ENCODE measurements around the gene MOGAT3. TPM values are rescaled to one million over a fixed set of nuclear protein-coding genes. Genes with fewer than 3 reads are reported as not detected.

The MOGAT3 gene, protein sequence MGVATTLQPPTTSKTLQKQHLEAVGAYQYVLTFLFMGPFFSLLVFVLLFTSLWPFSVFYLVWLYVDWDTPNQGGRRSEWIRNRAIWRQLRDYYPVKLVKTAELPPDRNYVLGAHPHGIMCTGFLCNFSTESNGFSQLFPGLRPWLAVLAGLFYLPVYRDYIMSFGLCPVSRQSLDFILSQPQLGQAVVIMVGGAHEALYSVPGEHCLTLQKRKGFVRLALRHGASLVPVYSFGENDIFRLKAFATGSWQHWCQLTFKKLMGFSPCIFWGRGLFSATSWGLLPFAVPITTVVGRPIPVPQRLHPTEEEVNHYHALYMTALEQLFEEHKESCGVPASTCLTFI
- total RNA-seq: not detected

DNA sequence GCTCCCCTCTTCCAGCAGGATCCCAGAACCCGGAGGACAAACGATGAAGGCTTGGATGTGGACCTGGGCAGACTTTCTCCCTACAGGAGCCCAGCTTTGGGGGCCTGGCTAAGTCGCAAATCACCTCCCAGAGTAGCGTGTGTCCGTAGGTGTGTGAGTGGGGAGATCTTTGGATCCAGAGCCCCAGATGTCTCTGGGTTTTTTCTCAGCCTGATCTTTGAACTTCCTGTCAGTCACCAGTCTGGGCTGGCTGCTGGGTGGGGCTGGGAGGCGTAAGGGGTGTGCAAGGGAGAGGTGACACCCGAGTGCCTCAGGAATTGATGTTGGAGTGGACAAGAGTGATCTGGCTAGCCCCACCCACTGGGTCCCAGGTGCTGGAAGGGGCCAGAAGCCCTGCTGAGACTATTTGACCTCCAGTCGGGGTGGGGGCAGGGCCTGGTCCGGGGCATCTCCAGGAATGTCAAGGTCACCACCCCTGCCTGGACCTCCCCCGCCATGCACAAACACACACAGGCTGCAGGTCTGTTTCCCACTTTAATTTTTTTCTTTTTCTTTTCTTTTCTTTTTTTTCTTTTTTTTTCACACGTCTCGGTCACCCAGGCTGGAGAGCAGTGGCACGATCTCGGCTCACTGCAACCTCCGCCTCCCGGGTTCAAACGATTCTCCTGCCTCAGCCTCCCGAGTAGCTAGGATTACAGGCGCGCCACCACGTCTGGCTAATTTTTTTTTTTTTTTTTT lies at the start of gene MOGAT3:
MOGAT3 (minus strand) TSS at position 175 of the 738 bp plus-strand sequence. CDS start 182 bp downstream, outside the sequence.
- ATAC-seq: no peak
- no peak for DNase-seq
- Mint-ChIP-seq H3K4me3 (no peak within 1 kb of the TSS), H3K27ac (no peak within 1 kb of the TSS), H3K36me3 (ENCODE audit: low read depth) (no peaks in the 10 kb centered on the region), H3K27me3 (ENCODE audit: low read depth) (peaks cover 32% of the 10 kb centered on the region), H3K4me1 (ENCODE audit: low read depth) (peaks cover 10% of the 10 kb centered on the region), H3K9me3 (ENCODE audit: insufficient read depth) (no peaks in the 10 kb centered on the region)
- CTCF ChIA-PET: interaction anchor here (0.9 to 1.4 kb wide), 4 partner anchors 8 to 89 kb away, joined by 3 to 5 read pairs (median 4); no protein-coding TSS in a partner anchor
- POLR2A ChIA-PET: no interaction called here

DNA sequence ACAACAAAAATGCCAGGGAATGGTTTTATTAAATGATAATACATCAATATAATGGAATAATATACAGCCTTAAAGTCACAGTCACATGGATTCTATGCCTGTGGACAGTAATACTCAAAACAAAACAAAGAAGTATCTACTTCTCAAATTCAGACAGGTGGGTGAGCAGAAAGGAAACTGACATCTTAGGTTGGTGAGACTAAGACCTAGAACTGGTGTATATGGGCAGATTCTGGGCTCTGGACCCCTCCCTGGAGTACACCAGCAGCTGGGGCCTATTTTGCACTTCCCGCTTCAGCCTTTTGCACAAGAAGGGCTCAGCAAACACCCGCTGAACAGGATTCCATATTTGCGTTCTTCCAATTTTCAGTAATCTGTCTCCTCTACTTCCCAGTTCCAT lies 49.5 kb upstream of the MOGAT3 start:
- CTCF ChIA-PET: no interaction called here
- no peak for DNase-seq
- Mint-ChIP-seq H3K4me1 (ENCODE audit: low read depth) (peaks cover 38% of the 10 kb centered on the region), H3K36me3 (ENCODE audit: low read depth) (peaks cover 33% of the 10 kb centered on the region), H3K27ac (no peak overlapping the region), H3K27me3 (ENCODE audit: low read depth) (no peaks in the 10 kb centered on the region), H3K4me3 (peak overlapping the region; percentile 100), H3K9me3 (ENCODE audit: insufficient read depth) (no peaks in the 10 kb centered on the region)
- no peak for ATAC-seq
- POLR2A ChIA-PET: no interaction called here

DNA sequence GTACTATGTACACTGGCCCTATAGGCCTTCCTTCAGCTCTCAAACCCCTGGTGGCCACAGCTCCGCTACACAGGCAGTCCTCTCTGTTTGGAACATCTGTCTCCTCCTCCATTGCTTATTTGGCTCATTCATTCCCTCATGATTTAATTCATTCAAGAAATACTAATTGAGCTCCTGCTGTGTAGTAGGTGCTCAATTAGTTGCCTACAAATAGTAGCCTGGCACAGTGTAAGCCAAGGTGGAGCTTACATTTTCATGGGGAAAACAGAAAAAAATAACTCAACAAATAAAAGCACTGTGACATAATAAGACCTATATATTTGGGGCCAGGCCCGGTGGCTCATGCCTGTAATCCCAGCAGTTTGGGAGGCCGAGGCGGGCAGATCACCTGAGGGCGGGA lies 47.4 kb upstream of the MOGAT3 start:
- Mint-ChIP-seq H3K27ac (no peak overlapping the region), H3K27me3 (ENCODE audit: low read depth) (no peaks in the 10 kb centered on the region), H3K4me3 (no peak overlapping the region), H3K9me3 (ENCODE audit: insufficient read depth) (no peaks in the 10 kb centered on the region), H3K36me3 (ENCODE audit: low read depth) (peaks cover 42% of the 10 kb centered on the region), H3K4me1 (ENCODE audit: low read depth) (peaks cover 53% of the 10 kb centered on the region)
- ATAC-seq (no peak), DNase-seq (no peak)
- CTCF ChIA-PET: no interaction called here
- POLR2A ChIA-PET: no interaction called here

DNA sequence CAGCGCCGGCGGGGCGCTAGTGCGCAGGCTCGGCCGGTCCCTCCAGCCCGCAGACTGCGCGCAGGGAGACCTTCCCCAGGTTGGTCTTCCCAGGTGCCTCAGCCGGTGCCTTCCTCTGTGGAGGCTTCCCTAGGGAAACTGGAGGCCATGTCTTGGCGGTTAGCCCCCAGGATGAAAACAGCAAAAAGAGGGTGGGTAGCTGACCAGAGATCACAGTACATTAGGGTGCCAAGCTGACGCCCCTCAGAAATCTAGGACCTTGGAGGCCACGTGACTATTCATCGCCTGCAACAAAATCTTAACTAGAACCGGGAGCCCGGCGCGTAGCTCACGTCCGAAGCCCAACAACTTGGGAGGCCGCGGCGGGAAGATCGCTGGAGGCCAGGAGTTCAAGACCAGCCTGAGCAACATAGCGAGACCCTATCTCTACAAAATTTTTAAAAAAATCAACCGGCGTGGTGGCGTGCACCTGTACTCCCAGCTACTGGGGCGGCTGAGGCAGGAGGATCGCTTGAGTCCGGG lies 44.4 kb upstream of the MOGAT3 start:
- H3K4me3 Mint-ChIP-seq: peak overlapping the region; percentile 93
- no peaks in the 10 kb centered on the region for H3K27me3 Mint-ChIP-seq (ENCODE audit: low read depth)
- peak overlapping the region; percentile 97 for H3K27ac Mint-ChIP-seq
- ATAC-seq (no peak), DNase-seq (no peak)
- POLR2A ChIA-PET: interaction anchor here (0.6 to 2.5 kb wide), 4 partner anchors 10 to 81 kb away, joined by 3 to 20 read pairs (median 4); partner anchors contain the start of genes PLOD3 and ZNHIT1
- CTCF ChIA-PET: interaction anchor here (1.1 to 4.6 kb wide), 8 partner anchors 9 to 219 kb away, joined by 3 to 64 read pairs (median 14); partner anchors contain the start of genes PLOD3 and ZNHIT1
- no peaks in the 10 kb centered on the region for H3K9me3 Mint-ChIP-seq (ENCODE audit: insufficient read depth)
- peaks cover 33% of the 10 kb centered on the region for H3K36me3 Mint-ChIP-seq (ENCODE audit: low read depth)
- peaks cover 37% of the 10 kb centered on the region for H3K4me1 Mint-ChIP-seq (ENCODE audit: low read depth)

DNA sequence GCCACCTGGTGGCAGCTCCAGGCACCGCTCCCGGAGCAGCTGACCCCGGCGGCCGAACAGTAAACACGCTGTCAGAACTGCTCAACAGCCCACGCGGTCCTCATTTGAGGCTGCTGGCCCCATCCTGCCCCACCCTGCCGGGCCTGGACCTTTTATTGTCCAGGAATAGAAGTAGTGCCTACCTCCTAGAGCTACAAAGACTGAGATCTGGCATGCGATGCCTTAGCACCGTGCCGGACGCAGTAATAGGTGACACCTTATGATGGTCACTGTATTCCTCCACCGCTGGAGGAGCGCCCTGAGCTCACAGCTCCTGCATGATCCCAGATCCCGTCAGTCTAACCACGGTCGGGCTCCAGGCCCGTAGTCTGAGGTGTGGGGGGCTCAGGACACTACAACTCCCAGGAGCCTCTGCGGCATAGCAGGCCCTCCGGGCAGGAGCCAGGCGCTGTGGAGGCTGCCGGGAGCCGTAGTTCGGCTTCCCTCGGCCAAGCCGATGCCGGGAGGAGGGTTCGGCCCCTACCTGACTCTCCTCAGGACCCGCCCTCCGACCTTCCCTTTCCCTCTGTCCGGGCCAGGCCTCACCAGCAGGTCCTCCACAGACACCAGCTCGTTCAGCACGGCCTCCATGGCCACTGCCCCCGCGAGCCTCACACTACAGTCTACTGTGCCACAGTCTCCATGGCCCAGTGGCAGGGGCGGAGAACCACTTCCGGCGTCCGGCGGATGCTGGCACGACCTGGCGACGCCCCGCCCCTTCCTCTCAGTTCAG lies 43.7 kb upstream of the MOGAT3 start, which contains the start of gene FIS1:
FIS1 (minus strand) TSS at position 707 of the 772 bp plus-strand sequence; CDS start at position 630, 77 bp downstream.
- CTCF ChIA-PET: interaction anchor here (1.0 to 4.6 kb wide), 14 partner anchors 9 to 355 kb away, joined by 3 to 64 read pairs (median 6); partner anchors contain the start of genes ACHE, PLOD3, UFSP1 and ZNHIT1
- peak; percentile 96 for ATAC-seq

DNA sequence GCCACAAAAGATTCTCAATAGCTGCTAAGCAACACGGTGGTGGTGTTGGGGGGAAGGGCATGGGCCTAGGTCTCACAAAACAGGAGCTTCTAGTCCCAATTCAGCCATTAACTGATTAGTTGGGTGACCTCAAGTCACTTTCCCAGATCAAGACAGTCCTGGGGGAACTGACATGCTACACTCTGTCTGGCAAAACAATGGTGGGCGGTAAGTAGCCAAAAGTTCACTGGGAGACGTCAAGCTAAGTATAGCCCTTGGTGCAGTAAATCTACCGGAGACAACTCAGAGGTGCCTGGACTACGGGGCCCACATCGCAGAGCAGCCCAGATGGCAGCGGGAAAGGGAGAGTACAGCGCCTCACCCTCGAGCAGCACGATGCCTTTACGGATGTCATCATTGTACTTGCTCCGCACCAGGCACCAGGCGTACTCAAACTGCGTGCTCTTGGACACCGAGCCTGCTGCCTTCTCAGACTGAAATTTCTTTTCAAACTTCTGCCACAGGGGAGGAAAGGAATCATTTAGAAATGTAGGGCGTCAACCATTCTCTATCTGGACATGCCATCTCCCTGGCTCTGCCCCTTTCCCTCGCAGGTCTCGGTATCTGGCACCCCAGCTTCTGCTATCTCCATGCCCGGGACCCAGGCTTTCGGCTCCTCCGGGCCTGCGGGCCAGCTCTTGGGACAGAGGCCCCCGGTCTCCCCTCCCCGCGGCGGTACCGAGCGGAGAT lies 43.0 kb upstream of the MOGAT3 start:
- no peaks in the 10 kb centered on the region for H3K9me3 Mint-ChIP-seq (ENCODE audit: insufficient read depth)
- peaks cover 36% of the 10 kb centered on the region for H3K4me1 Mint-ChIP-seq (ENCODE audit: low read depth)
- peak overlapping the region; percentile 93 for H3K4me3 Mint-ChIP-seq
- peak overlapping the region; percentile 97 for H3K27ac Mint-ChIP-seq
- peaks cover 29% of the 10 kb centered on the region for H3K36me3 Mint-ChIP-seq (ENCODE audit: low read depth)
- H3K27me3 Mint-ChIP-seq (ENCODE audit: low read depth): no peaks in the 10 kb centered on the region
- DNase-seq (no peak), ATAC-seq (no peak)
- ChIA-PET POLR2A (interaction anchor here (0.9 to 2.5 kb wide), 6 partner anchors 8 to 369 kb away, joined by 3 to 20 read pairs (median 4); partner anchors contain the start of genes IFT22, PLOD3, SRRT and ZNHIT1), CTCF (interaction anchor here (0.8 to 4.6 kb wide), 15 partner anchors 9 to 354 kb away, joined by 3 to 64 read pairs (median 5); partner anchors contain the start of genes ACHE, PLOD3, UFSP1 and ZNHIT1)

More for the DNA sequence above, 43.7 kb upstream of the MOGAT3 start, which contains the start of gene FIS1:
- H3K27ac Mint-ChIP-seq: peak within 1 kb of the TSS; percentile 97
- POLR2A ChIA-PET: interaction anchor here (0.9 to 2.5 kb wide), 6 partner anchors 7 to 80 kb away, joined by 3 to 20 read pairs (median 4); partner anchors contain the start of genes IFT22, PLOD3 and ZNHIT1
- H3K27me3 Mint-ChIP-seq (ENCODE audit: low read depth): no peaks in the 10 kb centered on the region
- peak; percentile 95 for DNase-seq
- peaks cover 33% of the 10 kb centered on the region for H3K4me1 Mint-ChIP-seq (ENCODE audit: low read depth)
- H3K9me3 Mint-ChIP-seq (ENCODE audit: insufficient read depth): no peaks in the 10 kb centered on the region
- peaks cover 30% of the 10 kb centered on the region for H3K36me3 Mint-ChIP-seq (ENCODE audit: low read depth)
- H3K4me3 Mint-ChIP-seq: peak within 1 kb of the TSS; percentile 93

DNA sequence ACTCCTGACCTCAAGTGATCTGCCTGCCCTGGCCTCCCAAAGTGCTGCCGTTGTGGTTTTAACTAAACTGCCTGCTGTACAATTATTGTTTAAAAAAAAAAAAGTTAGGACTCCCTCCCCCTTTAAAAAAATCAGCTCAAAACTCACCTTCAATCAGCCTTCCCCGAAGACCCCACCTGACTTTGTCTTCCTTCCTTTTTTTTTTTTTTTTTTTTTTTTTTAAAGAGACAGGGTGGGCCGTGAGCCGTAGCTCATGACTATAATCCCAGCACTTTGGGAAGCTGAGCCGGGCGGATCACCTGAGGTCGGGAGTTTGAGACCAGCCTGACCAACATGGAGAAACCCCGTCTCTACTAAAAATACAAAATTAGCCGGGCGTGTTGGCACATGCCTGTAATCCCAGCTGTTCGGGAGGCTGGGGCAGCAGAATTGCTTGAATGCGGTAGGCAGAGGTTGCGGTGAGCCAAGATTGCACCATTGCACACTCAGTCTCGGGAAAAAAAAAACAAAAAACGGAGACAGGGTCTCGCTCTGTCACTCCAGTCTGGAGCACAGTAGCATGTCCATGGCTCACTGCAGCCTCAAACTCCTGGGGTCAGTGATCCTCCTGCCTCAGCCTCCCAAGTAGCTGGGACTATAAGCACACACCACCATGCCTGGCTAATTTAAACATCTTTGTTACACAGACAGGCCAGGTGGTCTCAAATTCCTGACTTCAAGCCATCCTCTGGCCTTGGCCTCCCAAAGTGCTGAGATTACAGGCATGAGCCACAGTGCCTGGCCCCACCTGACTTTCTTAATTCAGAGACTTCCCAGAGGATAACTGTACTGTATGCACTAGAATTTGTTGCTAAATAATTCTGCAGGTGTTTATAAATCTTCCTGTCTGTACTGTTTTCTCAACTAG lies 40.9 kb upstream of the MOGAT3 start:
- ChIA-PET CTCF (interaction anchor here (0.6 to 4.6 kb wide), 3 partner anchors 23 to 98 kb away, joined by 4 to 64 read pairs (median 29); partner anchors contain the start of genes PLOD3 and ZNHIT1), POLR2A (interaction anchor here (0.6 to 1.0 kb wide), 2 partner anchors 24 to 843 kb away, joined by 3 to 4 read pairs; partner anchors contain the start of genes PLOD3 and ZNHIT1)
- H3K27me3 Mint-ChIP-seq (ENCODE audit: low read depth): no peaks in the 10 kb centered on the region
- no peak overlapping the region for H3K4me3 Mint-ChIP-seq
- peaks cover 19% of the 10 kb centered on the region for H3K36me3 Mint-ChIP-seq (ENCODE audit: low read depth)
- H3K4me1 Mint-ChIP-seq (ENCODE audit: low read depth): peaks cover 31% of the 10 kb centered on the region
- ATAC-seq: no peak
- H3K9me3 Mint-ChIP-seq (ENCODE audit: insufficient read depth): no peaks in the 10 kb centered on the region
- DNase-seq: no peak
- H3K27ac Mint-ChIP-seq: no peak overlapping the region

DNA sequence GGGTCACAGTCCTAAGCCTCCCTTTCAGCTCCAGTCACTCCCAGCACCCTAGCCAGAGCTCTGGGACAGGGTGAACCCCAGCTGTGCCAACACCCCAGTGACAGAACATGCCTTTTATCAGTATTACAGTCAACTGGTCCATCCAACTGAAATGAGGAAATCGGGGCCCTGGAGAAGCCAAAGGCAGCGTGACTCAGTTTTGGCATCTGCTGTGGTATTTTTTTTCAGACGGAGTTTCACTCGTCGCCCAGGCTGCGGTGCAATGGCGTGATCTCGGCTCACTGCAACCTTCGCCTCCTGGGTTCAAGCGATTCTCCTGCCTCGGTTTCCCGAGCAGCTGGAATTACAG lies 40.2 kb upstream of the MOGAT3 start:
- ChIA-PET CTCF (interaction anchor here (0.6 to 4.6 kb wide), 2 partner anchors 22 to 43 kb away, joined by 4 to 64 read pairs; partner anchors contain the start of genes PLOD3 and ZNHIT1), POLR2A (interaction anchor here (1.0 kb wide), 1 partner anchor 23 kb away, joined by 4 read pairs; the partner anchor contains the start of genes PLOD3 and ZNHIT1)
- no peak overlapping the region for H3K4me3 Mint-ChIP-seq
- H3K27me3 Mint-ChIP-seq (ENCODE audit: low read depth): no peaks in the 10 kb centered on the region
- H3K36me3 Mint-ChIP-seq (ENCODE audit: low read depth): peaks cover 18% of the 10 kb centered on the region
- no peak overlapping the region for H3K27ac Mint-ChIP-seq
- DNase-seq: no peak
- ATAC-seq: no peak
- no peaks in the 10 kb centered on the region for H3K9me3 Mint-ChIP-seq (ENCODE audit: insufficient read depth)
- peaks cover 31% of the 10 kb centered on the region for H3K4me1 Mint-ChIP-seq (ENCODE audit: low read depth)

DNA sequence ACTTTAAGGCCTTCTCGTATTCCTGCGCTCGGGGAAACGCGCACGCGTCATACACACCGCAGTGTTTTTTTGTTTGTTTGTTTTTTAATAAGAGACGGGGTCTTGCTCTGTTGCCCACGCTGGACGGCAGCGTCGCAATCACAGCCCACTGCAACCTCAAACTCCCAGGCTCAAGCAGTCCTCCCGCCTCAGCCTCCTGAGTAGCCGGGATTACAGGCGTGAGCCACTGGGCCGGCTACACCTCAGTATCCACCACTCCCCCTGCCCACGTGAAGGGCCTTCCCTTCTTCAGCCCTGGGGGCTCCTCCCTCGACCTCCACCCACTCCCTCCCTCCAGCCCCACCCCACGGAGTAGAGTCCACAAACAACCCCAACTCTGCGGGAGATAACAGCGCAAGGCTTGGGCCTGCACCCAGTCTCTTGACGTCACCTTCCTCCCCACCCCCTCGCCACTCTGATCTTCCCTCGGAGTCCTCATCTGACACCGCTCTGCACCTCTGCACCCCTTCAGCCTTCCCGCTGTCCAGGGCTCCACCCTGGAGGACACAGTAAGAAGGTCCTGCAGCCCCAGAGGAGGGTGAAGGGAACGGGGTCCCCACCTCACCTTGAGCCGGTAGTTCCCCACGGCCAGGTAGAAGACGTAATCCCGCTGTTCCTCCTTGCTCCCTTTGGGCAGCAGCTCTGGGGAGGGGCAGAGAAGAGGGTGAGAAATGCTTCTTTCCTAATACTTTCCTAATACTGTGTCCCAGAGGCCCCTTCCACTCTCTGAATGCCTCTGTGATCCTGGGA lies 39.6 kb upstream of the MOGAT3 start:
- H3K9me3 Mint-ChIP-seq (ENCODE audit: insufficient read depth): no peaks in the 10 kb centered on the region
- H3K27me3 Mint-ChIP-seq (ENCODE audit: low read depth): no peaks in the 10 kb centered on the region
- POLR2A ChIA-PET: interaction anchor here (1.0 kb wide), 1 partner anchor 23 kb away, joined by 4 read pairs; the partner anchor contains the start of genes PLOD3 and ZNHIT1
- no peak for DNase-seq
- CTCF ChIA-PET: no interaction called here
- no peak for ATAC-seq
- H3K27ac Mint-ChIP-seq: no peak overlapping the region
- no peak overlapping the region for H3K4me3 Mint-ChIP-seq
- peaks cover 25% of the 10 kb centered on the region for H3K4me1 Mint-ChIP-seq (ENCODE audit: low read depth)
- H3K36me3 Mint-ChIP-seq (ENCODE audit: low read depth): peaks cover 13% of the 10 kb centered on the region
